Neural cell (in vitro differentiated cells): ENCODE results near the gene HDAC5. TPM values are rescaled to one million over a fixed set of nuclear protein-coding genes. Genes with fewer than 3 reads are reported as not detected.

Source experiments
- H2AFZ ChIP-seq: fragments of 200-600, 300-800 bp; sonication (generic), shearing (Covaris generic); 2 replicates; pipeline ENCODE4 v1.6.0; 2014; ENCODE audit warnings: low read depth, mild to moderate bottlenecking, antibody characterized with exemption, low read length, moderate library complexity
- H3F3A ChIP-seq: fragments of 200-600 bp; shearing (Covaris generic); 2 replicates; pipeline ENCODE4 v1.6.1; 2016; ENCODE audit warnings: mild to moderate bottlenecking, moderate library complexity, mixed read lengths, antibody characterized with exemption, low read length; ENCODE audit not compliant: insufficient read depth, poor library complexity, severe bottlenecking
- H3K27ac ChIP-seq: fragments of 200-600, 300-800 bp; sonication (generic), shearing (Covaris generic); 2 replicates; pipeline ENCODE4 v1.5.1; 2014; ENCODE audit warnings: mild to moderate bottlenecking, low read length, moderate library complexity
- H3K27me3 ChIP-seq: fragments of 300-800, 200-600 bp; sonication (generic), shearing (Covaris generic); 2 replicates; pipeline ENCODE4 v1.6.0; 2014; ENCODE audit warnings: mild to moderate bottlenecking, low read depth, low read length, moderate library complexity; ENCODE audit not compliant: insufficient read depth
- H3K36me3 ChIP-seq: fragments of 300-800, 200-600 bp; sonication (generic), shearing (Covaris generic); 2 replicates; pipeline ENCODE4 v1.5.1; 2014; ENCODE audit warnings: mild to moderate bottlenecking, antibody characterized with exemption, low read length, moderate library complexity; ENCODE audit not compliant: insufficient read depth
- H3K4me2 ChIP-seq: fragments of 300-800, 200-600 bp; sonication (generic), shearing (Covaris generic); 2 replicates; pipeline ENCODE4 v1.6.0; 2014; ENCODE audit warnings: mild to moderate bottlenecking, low read length
- H3K4me3 ChIP-seq: fragments of 300-800, 200-600 bp; sonication (generic), shearing (Covaris generic); 2 replicates; pipeline ENCODE4 v1.5.1; 2014; ENCODE audit warnings: mild to moderate bottlenecking, low read length, moderate library complexity
- H3K79me2 ChIP-seq: fragments of 200-600 bp; shearing (Covaris generic); replicated peaks from 2 replicates; pipeline ENCODE4 v1.6.0; 2014; ENCODE audit warnings: mild to moderate bottlenecking, low read length, moderate library complexity; ENCODE audit not compliant: insufficient read depth
- H3K9ac ChIP-seq: fragments of 300-800, 200-600 bp; sonication (generic), shearing (Covaris generic); 2 replicates; pipeline ENCODE4 v1.6.1; 2016; ENCODE audit warnings: mild to moderate bottlenecking, low read length, mixed read lengths
- H3K9me2 ChIP-seq: fragments of 200-600 bp; shearing (Covaris generic); 2 replicates; pipeline ENCODE4 v1.6.1; 2016; ENCODE audit warnings: mild to moderate bottlenecking, low read length, mixed read lengths; ENCODE audit not compliant: insufficient read depth
- H3K9me3 ChIP-seq: fragments of 200-600, 300-800 bp; sonication (generic), shearing (Covaris generic); 2 replicates; pipeline ENCODE4 v1.6.1; 2016; ENCODE audit warnings: mild to moderate bottlenecking, mixed run types, low read length, moderate library complexity, mixed read lengths
- H4K20me1 ChIP-seq: fragments of 200-600 bp; shearing (Covaris generic); 2 replicates; pipeline ENCODE4 v1.6.1; 2016; ENCODE audit warnings: mild to moderate bottlenecking, mixed run types; ENCODE audit not compliant: insufficient read depth
- CTCF ChIP-seq: fragments of 450-650 bp; IDR thresholded peaks from 2 replicates; pipeline ENCODE4 v1.5.1; 2014; ENCODE audit warnings: antibody characterized with exemption, mild to moderate bottlenecking, moderate library complexity; ENCODE audit not compliant: poor library complexity, severe bottlenecking
- EP300 ChIP-seq: fragments of 450-650 bp; conservative IDR thresholded peaks from 2 replicates; pipeline ENCODE4 v1.6.1; 2014; ENCODE audit warnings: antibody characterized with exemption, mild to moderate bottlenecking, moderate library complexity; ENCODE audit not compliant: poor library complexity, severe bottlenecking
- EZH2 ChIP-seq: fragments of 200-600, 300-800 bp; shearing (Covaris generic), sonication (generic); IDR thresholded peaks from 2 replicates; pipeline ENCODE4 v1.6.1; 2014; ENCODE audit warnings: antibody characterized with exemption, low read length, borderline replicate concordance, mild to moderate bottlenecking; ENCODE audit not compliant: insufficient read depth, poor library complexity, severe bottlenecking
- MXI1 ChIP-seq: fragments of 450-650 bp; conservative IDR thresholded peaks from 2 replicates; pipeline ENCODE4 v1.6.1; 2014; ENCODE audit warnings: antibody characterized with exemption, mild to moderate bottlenecking; ENCODE audit not compliant: poor library complexity, severe bottlenecking
- POLR2AphosphoS5 ChIP-seq: IDR thresholded peaks from 2 replicates; pipeline ENCODE4 v1.6.1; 2012
- RAD21 ChIP-seq: fragments of 450-650 bp; conservative IDR thresholded peaks from 2 replicates; pipeline ENCODE4 v1.6.1; 2014; ENCODE audit warnings: antibody characterized with exemption, mild to moderate bottlenecking, moderate library complexity
- SMC3 ChIP-seq: fragments of 450-650 bp; conservative IDR thresholded peaks from 2 replicates; pipeline ENCODE4 v1.6.1; 2014; ENCODE audit warnings: antibody characterized with exemption, mild to moderate bottlenecking, moderate library complexity; ENCODE audit not compliant: poor library complexity
- TAF1 ChIP-seq: IDR thresholded peaks from 2 replicates; pipeline ENCODE4 v1.6.1; 2012; ENCODE audit warnings: low read depth
- polyA minus RNA-seq: library from RNA; depleted of rRNA, polyadenylated mRNA; stranded (reverse); fragments of >200 nt; gene quantifications from 2 replicates; pipeline ENCODE4 v1.2.3, GENCODE V29; 2014
- polyA plus RNA-seq: library from polyadenylated mRNA; depleted of rRNA; stranded (reverse); fragments of >200 nt; gene quantifications from 2 replicates; pipeline ENCODE4 v1.2.3, GENCODE V29; 2014
- TF ChIP-seq, protein P1 (sequence below): IDR thresholded peaks from 2 replicates; pipeline ENCODE4 v1.6.1; 2012; ENCODE audit warnings: borderline replicate concordance

Gene HDAC5
- polyA plus RNA-seq (93.0 and 97.8 TPM in 2 replicates), polyA minus RNA-seq (90.8 and 111 TPM in 2 replicates)

DNA sequence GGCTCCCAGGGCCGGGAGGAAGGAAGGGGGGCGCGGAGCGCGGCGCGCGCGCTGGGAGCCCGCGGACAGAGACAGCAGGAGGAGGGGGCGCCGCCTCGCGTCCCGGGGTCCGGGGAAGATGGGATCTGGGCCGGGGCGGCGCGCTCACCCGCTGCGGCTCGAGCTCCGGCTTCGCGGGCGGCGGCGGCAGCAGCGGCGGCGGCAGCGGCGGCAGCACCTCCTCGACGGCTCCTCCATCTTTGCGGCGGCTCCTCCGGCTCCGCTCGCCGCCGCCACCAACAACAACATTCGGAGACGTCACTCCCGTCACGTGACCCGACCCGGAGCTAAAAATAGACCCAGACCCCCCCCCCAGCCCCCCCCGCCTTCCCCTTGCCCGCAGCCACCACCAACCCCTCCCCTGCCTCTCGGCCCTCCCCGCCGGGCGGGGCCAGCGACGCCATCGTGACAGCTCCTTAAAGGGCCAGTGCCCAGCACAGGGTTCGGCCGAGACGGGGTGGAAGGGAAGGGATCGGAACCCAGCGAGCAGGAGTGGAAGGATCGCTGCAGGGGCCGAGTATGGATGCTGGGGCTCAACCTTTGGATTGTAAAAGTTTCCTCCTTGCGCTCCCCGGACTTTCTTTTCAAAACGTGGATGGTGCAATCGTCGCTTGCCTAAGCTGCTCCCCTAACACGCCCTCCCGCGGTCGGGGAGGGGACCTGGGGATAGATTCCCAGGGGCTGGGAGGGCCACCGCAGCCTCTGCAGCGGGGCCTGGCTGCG lies at the start of gene HDAC5:
Gene HDAC5, minus strand, starts transcription at position 286 of the 762 bp plus-strand sequence. CDS start 6,126 bp downstream, outside the sequence.
- Histone ChIP-seq H3K9me2 (no peaks in the 10 kb centered on the region), H2AFZ (peak within 1 kb of the TSS; percentile 48), H3F3A (no peaks in the 10 kb centered on the region), H3K9ac (peak within 1 kb of the TSS; percentile 97), H3K4me2 (peak within 1 kb of the TSS; percentile 90), H3K79me2 (peaks cover 45% of the 10 kb centered on the region), H4K20me1 (no peaks in the 10 kb centered on the region), H3K27me3 (no peaks in the 10 kb centered on the region), H3K36me3 (no peaks in the 10 kb centered on the region), H3K27ac (peak within 1 kb of the TSS; percentile 90), H3K4me3 (peak within 1 kb of the TSS; percentile 99), H3K9me3 (no peaks in the 10 kb centered on the region)
- TF ChIP-seq POLR2AphosphoS5, result peak; percentile 92
- TF ChIP-seq, protein P1, sequence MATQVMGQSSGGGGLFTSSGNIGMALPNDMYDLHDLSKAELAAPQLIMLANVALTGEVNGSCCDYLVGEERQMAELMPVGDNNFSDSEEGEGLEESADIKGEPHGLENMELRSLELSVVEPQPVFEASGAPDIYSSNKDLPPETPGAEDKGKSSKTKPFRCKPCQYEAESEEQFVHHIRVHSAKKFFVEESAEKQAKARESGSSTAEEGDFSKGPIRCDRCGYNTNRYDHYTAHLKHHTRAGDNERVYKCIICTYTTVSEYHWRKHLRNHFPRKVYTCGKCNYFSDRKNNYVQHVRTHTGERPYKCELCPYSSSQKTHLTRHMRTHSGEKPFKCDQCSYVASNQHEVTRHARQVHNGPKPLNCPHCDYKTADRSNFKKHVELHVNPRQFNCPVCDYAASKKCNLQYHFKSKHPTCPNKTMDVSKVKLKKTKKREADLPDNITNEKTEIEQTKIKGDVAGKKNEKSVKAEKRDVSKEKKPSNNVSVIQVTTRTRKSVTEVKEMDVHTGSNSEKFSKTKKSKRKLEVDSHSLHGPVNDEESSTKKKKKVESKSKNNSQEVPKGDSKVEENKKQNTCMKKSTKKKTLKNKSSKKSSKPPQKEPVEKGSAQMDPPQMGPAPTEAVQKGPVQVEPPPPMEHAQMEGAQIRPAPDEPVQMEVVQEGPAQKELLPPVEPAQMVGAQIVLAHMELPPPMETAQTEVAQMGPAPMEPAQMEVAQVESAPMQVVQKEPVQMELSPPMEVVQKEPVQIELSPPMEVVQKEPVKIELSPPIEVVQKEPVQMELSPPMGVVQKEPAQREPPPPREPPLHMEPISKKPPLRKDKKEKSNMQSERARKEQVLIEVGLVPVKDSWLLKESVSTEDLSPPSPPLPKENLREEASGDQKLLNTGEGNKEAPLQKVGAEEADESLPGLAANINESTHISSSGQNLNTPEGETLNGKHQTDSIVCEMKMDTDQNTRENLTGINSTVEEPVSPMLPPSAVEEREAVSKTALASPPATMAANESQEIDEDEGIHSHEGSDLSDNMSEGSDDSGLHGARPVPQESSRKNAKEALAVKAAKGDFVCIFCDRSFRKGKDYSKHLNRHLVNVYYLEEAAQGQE, result peak; percentile 16
- no peak for TF ChIP-seq EZH2
- TF ChIP-seq RAD21, result peak; percentile 64
- peak; percentile 66 for TF ChIP-seq MXI1
- TF ChIP-seq TAF1, result peak; percentile 9
- TF ChIP-seq CTCF, result peak; percentile 81
- no peak for TF ChIP-seq EP300
- peak; percentile 74 for TF ChIP-seq SMC3

DNA sequence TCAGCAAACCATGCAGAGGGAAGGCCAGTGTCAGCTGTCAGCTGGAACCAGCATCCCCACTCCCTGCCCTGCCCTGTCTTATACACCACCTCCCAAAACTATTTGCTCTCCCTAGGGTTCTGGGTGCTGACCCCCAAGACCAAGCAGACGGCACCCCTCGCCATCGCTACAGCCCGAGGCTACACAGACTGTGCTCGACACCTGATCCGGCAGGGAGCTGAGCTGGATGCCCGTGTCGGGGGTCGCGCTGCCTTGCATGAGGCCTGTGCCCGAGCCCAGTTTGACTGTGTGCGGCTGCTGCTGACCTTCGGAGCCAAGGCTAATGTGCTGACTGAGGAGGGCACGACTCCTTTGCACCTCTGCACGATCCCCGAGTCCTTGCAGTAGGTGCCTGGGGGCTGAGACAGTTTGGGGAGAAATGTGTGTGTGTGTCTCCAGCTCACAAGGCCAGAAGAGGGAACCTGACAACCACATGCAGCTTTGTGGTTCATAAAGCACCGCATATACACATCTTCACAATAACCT lies 48.6 kb upstream of the HDAC5 start:
- Histone ChIP-seq H3K9ac (no peak overlapping the region), H3K4me2 (no peak overlapping the region), H3K4me3 (no peak overlapping the region), H4K20me1 (no peaks in the 10 kb centered on the region), H3K27ac (no peak overlapping the region), H2AFZ (no peak overlapping the region), H3K79me2 (no peaks in the 10 kb centered on the region), H3K9me3 (no peaks in the 10 kb centered on the region), H3K36me3 (no peaks in the 10 kb centered on the region), H3K27me3 (no peaks in the 10 kb centered on the region), H3F3A (no peaks in the 10 kb centered on the region), H3K9me2 (no peaks in the 10 kb centered on the region)
- TF ChIP-seq TAF1 (no peak), EZH2 (no peak), SMC3 (no peak), RAD21 (no peak), EP300 (no peak), CTCF (no peak), MXI1 (no peak), POLR2AphosphoS5 (no peak)
- TF ChIP-seq, protein P1, result no peak
